RWPE2 (cell line): ENCODE results near the gene ATP7A.
"Not testable (repeated sequence)": the region's sequence is repeated elsewhere in the genome, so short reads cannot be mapped to it uniquely, and the experiment has no call there.

Experiments used
- ATAC-seq: fragments of 200-7000 bp; cut with Tn5 transposase; 3 replicates; pipeline ENCODE4 v1.9.1; 2021; ENCODE audit warnings: low read depth
- DNase-seq: peaks from one replicate; pipeline ENCODE4 v3.0.0-alpha.2; 2020; ENCODE audit warnings: low spot score
- H3K27ac ChIP-seq: fragments of 450-650 bp; 2 replicates; pipeline ENCODE4 v1.5.1; 2017; ENCODE audit warnings: mild to moderate bottlenecking; ENCODE audit not compliant: poor library complexity, severe bottlenecking
- H3K27me3 ChIP-seq: fragments of 250-450 bp; sonication (Bioruptor Pico); 2 replicates; pipeline ENCODE4 v1.5.1; 2021; ENCODE audit warnings: mild to moderate bottlenecking, moderate library complexity; ENCODE audit not compliant: insufficient read depth, poor library complexity, severe bottlenecking
- H3K36me3 ChIP-seq: fragments of 250-450 bp; sonication (Bioruptor Pico); 2 replicates; pipeline ENCODE4 v1.5.1; 2020; ENCODE audit warnings: low read depth, mild to moderate bottlenecking, moderate library complexity
- H3K4me1 ChIP-seq: fragments of 250-450 bp; sonication (Bioruptor Pico); 2 replicates; pipeline ENCODE4 v1.5.1; 2021; ENCODE audit warnings: mild to moderate bottlenecking, moderate library complexity; ENCODE audit not compliant: insufficient read depth, poor library complexity, severe bottlenecking
- H3K4me3 ChIP-seq: fragments of 250-450 bp; sonication (Bioruptor Pico); 2 replicates; pipeline ENCODE4 v1.5.1; 2021; ENCODE audit warnings: mild to moderate bottlenecking, moderate library complexity; ENCODE audit not compliant: severe bottlenecking
- H3K9me3 ChIP-seq: fragments of 250-450 bp; sonication (Bioruptor Pico); 2 replicates; pipeline ENCODE4 v1.5.1; 2021; ENCODE audit warnings: mild to moderate bottlenecking, moderate library complexity; ENCODE audit not compliant: severe bottlenecking
- TF ChIP-seq, protein P1 (sequence below): fragments of 450-650 bp; IDR thresholded peaks from one replicate; pipeline ENCODE4 v1.5.1; 2017; ENCODE audit warnings: mild to moderate bottlenecking, moderate library complexity; ENCODE audit not compliant: poor library complexity, severe bottlenecking

Gene ATP7A

DNA sequence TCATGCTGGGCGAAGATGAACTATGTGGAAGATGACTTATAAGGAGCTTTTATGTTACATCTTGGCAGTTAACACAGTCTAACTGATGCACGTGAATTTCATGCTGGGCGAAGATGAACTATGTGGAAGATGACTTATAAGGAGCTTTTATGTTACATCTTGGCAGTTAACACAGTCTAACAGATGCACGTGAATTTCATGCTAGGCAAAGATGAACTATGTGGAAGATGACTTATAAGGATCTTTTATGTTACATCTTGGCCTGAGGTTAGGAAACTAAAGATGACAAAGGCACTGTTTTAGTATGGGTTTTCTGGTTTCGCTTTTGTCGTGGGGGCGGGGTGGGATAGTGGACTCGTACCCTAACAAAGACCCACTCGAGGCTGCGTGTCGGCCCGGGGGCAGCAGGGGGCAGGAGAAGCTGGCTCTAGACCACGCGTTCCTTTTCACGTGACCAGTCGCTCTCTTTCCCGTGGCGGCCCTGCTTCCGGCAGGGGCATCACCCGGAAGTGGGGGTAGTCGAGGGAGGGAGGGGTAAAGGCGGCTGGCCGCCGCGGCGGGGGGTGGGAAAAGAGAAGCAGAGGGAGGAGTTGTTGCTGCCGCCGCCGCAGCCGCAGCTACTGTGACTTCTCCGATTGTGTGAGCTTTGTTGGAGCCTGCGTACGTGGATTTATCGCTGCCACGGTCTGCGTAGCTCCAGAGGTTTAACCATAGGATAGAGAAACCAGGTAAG is at the start of gene ATP7A:
Gene ATP7A (plus strand): TSS at position 586 of the 733 bp plus-strand sequence. CDS start 60,949 bp downstream, outside the sequence.
- Histone ChIP-seq H3K27ac (peak within 1 kb of the TSS; percentile 41), H3K4me1 (no peaks in the 10 kb centered on the region), H3K36me3 (no peaks in the 10 kb centered on the region), H3K9me3 (no peaks in the 10 kb centered on the region), H3K4me3 (peak within 1 kb of the TSS; percentile 50), H3K27me3 (no peaks in the 10 kb centered on the region)
- ATAC-seq (peak; percentile 92), DNase-seq (peak; percentile 80)
- TF ChIP-seq, protein P1, sequence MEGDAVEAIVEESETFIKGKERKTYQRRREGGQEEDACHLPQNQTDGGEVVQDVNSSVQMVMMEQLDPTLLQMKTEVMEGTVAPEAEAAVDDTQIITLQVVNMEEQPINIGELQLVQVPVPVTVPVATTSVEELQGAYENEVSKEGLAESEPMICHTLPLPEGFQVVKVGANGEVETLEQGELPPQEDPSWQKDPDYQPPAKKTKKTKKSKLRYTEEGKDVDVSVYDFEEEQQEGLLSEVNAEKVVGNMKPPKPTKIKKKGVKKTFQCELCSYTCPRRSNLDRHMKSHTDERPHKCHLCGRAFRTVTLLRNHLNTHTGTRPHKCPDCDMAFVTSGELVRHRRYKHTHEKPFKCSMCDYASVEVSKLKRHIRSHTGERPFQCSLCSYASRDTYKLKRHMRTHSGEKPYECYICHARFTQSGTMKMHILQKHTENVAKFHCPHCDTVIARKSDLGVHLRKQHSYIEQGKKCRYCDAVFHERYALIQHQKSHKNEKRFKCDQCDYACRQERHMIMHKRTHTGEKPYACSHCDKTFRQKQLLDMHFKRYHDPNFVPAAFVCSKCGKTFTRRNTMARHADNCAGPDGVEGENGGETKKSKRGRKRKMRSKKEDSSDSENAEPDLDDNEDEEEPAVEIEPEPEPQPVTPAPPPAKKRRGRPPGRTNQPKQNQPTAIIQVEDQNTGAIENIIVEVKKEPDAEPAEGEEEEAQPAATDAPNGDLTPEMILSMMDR: peak; percentile 51

DNA sequence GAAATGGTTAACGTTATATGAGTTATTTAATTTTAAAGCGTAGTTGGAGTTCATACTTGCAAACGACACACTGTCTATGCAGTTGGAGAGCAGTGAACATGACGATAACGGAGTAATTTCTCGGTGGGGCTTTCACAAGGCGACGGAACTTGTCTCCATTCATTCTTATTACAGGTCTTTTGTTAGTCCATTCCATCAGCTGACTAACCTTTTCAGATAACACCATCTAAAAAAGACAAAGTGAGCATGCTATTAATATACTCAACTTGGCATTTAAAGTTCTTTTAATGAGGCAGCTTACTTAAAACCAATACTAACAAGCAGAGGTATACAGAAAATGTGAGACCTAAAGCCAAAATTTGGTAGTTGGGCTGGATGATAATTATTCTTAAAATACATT is 35.1 kb upstream of the ATP7A start:
- DNase-seq (no peak), ATAC-seq (no peak)
- Histone ChIP-seq H3K9me3 (no peaks in the 10 kb centered on the region), H3K36me3 (peaks cover 12% of the 10 kb centered on the region), H3K4me1 (no peaks in the 10 kb centered on the region), H3K4me3 (no peak overlapping the region), H3K27ac (no peak overlapping the region), H3K27me3 (no peaks in the 10 kb centered on the region)
- TF ChIP-seq, protein P1: no peak

DNA sequence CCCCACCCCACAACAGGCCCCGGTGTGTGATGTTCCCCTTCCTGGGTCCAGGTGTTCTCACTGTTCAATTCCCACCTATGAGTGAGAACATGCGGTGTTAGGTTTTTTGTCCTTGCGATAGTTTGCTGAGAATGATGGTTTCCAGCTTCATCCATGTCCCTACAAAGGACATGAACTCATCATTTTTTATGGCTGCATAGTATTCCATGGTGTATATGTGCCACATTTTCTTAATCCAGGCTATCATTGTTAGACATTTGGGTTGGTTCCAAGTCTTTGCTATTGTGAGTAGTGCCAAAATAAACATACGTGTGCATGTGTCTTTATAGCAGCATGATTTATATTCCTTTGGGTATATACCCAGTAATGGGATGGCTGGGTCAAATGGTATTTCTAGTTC is 29.1 kb upstream of the ATP7A start:
- H3K9me3 ChIP-seq, H3K27me3 ChIP-seq, H3K27ac ChIP-seq, H3K4me1 ChIP-seq, H3K36me3 ChIP-seq, ATAC-seq, DNase-seq, H3K4me3 ChIP-seq: not testable (repeated sequence)

GRCh38 chrX:77892887-77893286 is 17.6 kb upstream of the ATP7A start:
- H3K4me3 ChIP-seq: no peak overlapping the region
- no peak for ATAC-seq
- no peaks in the 10 kb centered on the region for H3K27me3 ChIP-seq
- H3K36me3 ChIP-seq: peaks cover 4% of the 10 kb centered on the region; the same call in 1 of the 2 replicates
- TF ChIP-seq, protein P1: no peak
- H3K9me3 ChIP-seq: no peaks in the 10 kb centered on the region
- DNase-seq: no peak
- H3K27ac ChIP-seq: no peak overlapping the region
- H3K4me1 ChIP-seq: no peaks in the 10 kb centered on the region

- H3K36me3 ChIP-seq: peaks cover 4% of the 10 kb centered on the region; the same call in 1 of the 2 replicates
- peak overlapping the region; percentile 55 for H3K4me3 ChIP-seq
- ATAC-seq (no peak), DNase-seq (no peak)
- TF ChIP-seq, protein P1: no peak
- H3K4me1 ChIP-seq: peaks cover 2% of the 10 kb centered on the region
- H3K9me3 ChIP-seq: no peaks in the 10 kb centered on the region
- no peak overlapping the region for H3K27ac ChIP-seq
- no peaks in the 10 kb centered on the region for H3K27me3 ChIP-seq
Measured at GRCh38 chrX:77893713-77894112, 16.8 kb upstream of the ATP7A start.
